ENCODE data around the gene RPL37A. TPM values are rescaled to one million over a fixed set of nuclear protein-coding genes. Genes with fewer than 3 reads are reported as not detected.

RPL37A gene
- total RNA-seq, 2 experiments from 2014 or later: 3,900 to 3,940 TPM

- no peak overlapping the region for H3K4me3 Mint-ChIP-seq
- H3K9me3 Mint-ChIP-seq: no peaks in the 10 kb centered on the region
- H3K4me1 Mint-ChIP-seq: no peaks in the 10 kb centered on the region
- no peaks in the 10 kb centered on the region for H3K36me3 Mint-ChIP-seq
- no peak for DNase-seq
- no peak overlapping the region for H3K27ac Mint-ChIP-seq
- peaks cover 4% of the 10 kb centered on the region for H3K27me3 Mint-ChIP-seq
Observed at GRCh38 chr2:216541505-216541904, 42.9 kb downstream of the RPL37A start.

GRCh38 chr2:216545359-216545758 lies 46.7 kb downstream of the RPL37A start:
- no peak overlapping the region for H3K27ac Mint-ChIP-seq
- H3K36me3 Mint-ChIP-seq: no peaks in the 10 kb centered on the region
- H3K4me3 Mint-ChIP-seq: no peak overlapping the region
- H3K4me1 Mint-ChIP-seq: no peaks in the 10 kb centered on the region
- peaks cover 4% of the 10 kb centered on the region for H3K27me3 Mint-ChIP-seq
- H3K9me3 Mint-ChIP-seq: no peaks in the 10 kb centered on the region
- DNase-seq: no peak

- H3K4me3 Mint-ChIP-seq: no peak overlapping the region
- no peaks in the 10 kb centered on the region for H3K36me3 Mint-ChIP-seq
- no peak for DNase-seq
- H3K4me1 Mint-ChIP-seq: no peaks in the 10 kb centered on the region
- H3K9me3 Mint-ChIP-seq: no peaks in the 10 kb centered on the region
- peaks cover 4% of the 10 kb centered on the region for H3K27me3 Mint-ChIP-seq
- H3K27ac Mint-ChIP-seq: no peak overlapping the region
Observed at GRCh38 chr2:216546241-216546640, 47.6 kb downstream of the RPL37A start.

GRCh38 chr2:216546641-216547403 lies 48.2 kb downstream of the RPL37A start:
- no peaks in the 10 kb centered on the region for H3K9me3 Mint-ChIP-seq
- H3K27me3 Mint-ChIP-seq: peaks cover 4% of the 10 kb centered on the region
- H3K4me3 Mint-ChIP-seq: no peak overlapping the region
- no peaks in the 10 kb centered on the region for H3K36me3 Mint-ChIP-seq
- no peak overlapping the region for H3K27ac Mint-ChIP-seq
- no peak for DNase-seq
- no peaks in the 10 kb centered on the region for H3K4me1 Mint-ChIP-seq

- no peak overlapping the region for H3K27ac Mint-ChIP-seq
- H3K4me1 Mint-ChIP-seq: no peaks in the 10 kb centered on the region
- H3K36me3 Mint-ChIP-seq: no peaks in the 10 kb centered on the region
- no peak for DNase-seq
- peaks cover 4% of the 10 kb centered on the region for H3K27me3 Mint-ChIP-seq
- no peaks in the 10 kb centered on the region for H3K9me3 Mint-ChIP-seq
- H3K4me3 Mint-ChIP-seq: no peak overlapping the region
Observed at GRCh38 chr2:216548901-216549331, 50.3 kb downstream of the RPL37A start.

GRCh38 chr2:216549926-216550690 lies 51.5 kb downstream of the RPL37A start:
- Mint-ChIP-seq H3K27ac (no peak overlapping the region), H3K36me3 (no peaks in the 10 kb centered on the region), H3K4me1 (peaks cover 3% of the 10 kb centered on the region), H3K27me3 (peaks cover 2% of the 10 kb centered on the region), H3K9me3 (no peaks in the 10 kb centered on the region), H3K4me3 (no peak overlapping the region)
- DNase-seq: no peak

GRCh38 chr2:216551234-216552068 lies 52.8 kb downstream of the RPL37A start:
- Mint-ChIP-seq H3K27ac (no peak overlapping the region), H3K4me3 (no peak overlapping the region), H3K27me3 (no peaks in the 10 kb centered on the region), H3K36me3 (no peaks in the 10 kb centered on the region), H3K4me1 (peaks cover 3% of the 10 kb centered on the region), H3K9me3 (no peaks in the 10 kb centered on the region)
- no peak for DNase-seq

GRCh38 chr2:216553093-216553478 lies 54.4 kb downstream of the RPL37A start:
- Mint-ChIP-seq H3K9me3 (no peaks in the 10 kb centered on the region), H3K36me3 (no peaks in the 10 kb centered on the region), H3K4me1 (peaks cover 3% of the 10 kb centered on the region), H3K4me3 (no peak overlapping the region), H3K27ac (no peak overlapping the region), H3K27me3 (no peaks in the 10 kb centered on the region)
- no peak for DNase-seq

Other genes with a start within 250 kb of the RPL37A start
- gene MARCHF4, start 126.4 kb upstream of the RPL37A start, total RNA-seq: not detected
- gene SMARCAL1, start 86.4 kb upstream of the RPL37A start, total RNA-seq: 10 to 100 TPM; 22.4 to 25.3 TPM
- gene IGFBP2, start 134.6 kb downstream of the RPL37A start, total RNA-seq: 10 to 100 TPM; 38.2 to 39.1 TPM
- not detected for gene IGFBP5, start 196.7 kb downstream of the RPL37A start, total RNA-seq

Measured in activated naive CD8-positive, alpha-beta T cell treated with anti-CD3 and anti-CD28 coated beads for 36 hours (primary cell).